GM23338 (cell line): ENCODE data around the gene PISD. TPM values are rescaled to one million over a fixed set of nuclear protein-coding genes. Genes with fewer than 3 reads are reported as not detected.

Source experiments
- CREB1 ChIP-seq: fragments of 250-450 bp; sonication (Bioruptor Pico); IDR thresholded peaks from 2 replicates; pipeline ENCODE4 v1.5.0; 2020; ENCODE audit warnings: low read depth, mild to moderate bottlenecking, moderate library complexity
- POLR2AphosphoS5 ChIP-seq: IDR thresholded peaks from 2 replicates; pipeline ENCODE4 v1.6.1; 2016; ENCODE audit warnings: antibody characterized with exemption, low read depth
- STAT1 ChIP-seq: IDR thresholded peaks from one replicate; pipeline ENCODE4 v1.6.1; 2016; ENCODE audit warnings: antibody characterized with exemption; ENCODE audit not compliant: unreplicated experiment
- ZNF114 ChIP-seq: fragments of 250-450 bp; sonication (Bioruptor Pico); IDR thresholded peaks from 2 replicates; pipeline ENCODE4 v1.5.0; 2020; ENCODE audit warnings: mild to moderate bottlenecking, moderate library complexity
- ZNF331 ChIP-seq: fragments of 250-450 bp; sonication (Bioruptor Pico); IDR thresholded peaks from 2 replicates; pipeline ENCODE4 v1.5.0; 2020; ENCODE audit warnings: low read depth, mild to moderate bottlenecking, moderate library complexity
- polyA plus RNA-seq: library from polyadenylated mRNA; unstranded; fragments of >200 nt; fragmentation: Nextera tagmentation; extraction: Ambion mirVana; gene quantifications from 2 replicates; pipeline ENCODE4 v1.2.1, GENCODE V29; 2016
- total RNA-seq: library from RNA; depleted of rRNA; stranded (reverse); fragments of >200 nt; shearing (Covaris generic); gene quantifications from 2 replicates; pipeline ENCODE4 v1.2.3, GENCODE V29; 2014
- TF ChIP-seq, protein P1 (sequence below): fragments of 250-450 bp; sonication (Bioruptor Pico); IDR thresholded peaks from 2 replicates; pipeline ENCODE4 v1.5.0; 2020; ENCODE audit warnings: mild to moderate bottlenecking, moderate library complexity
- TF ChIP-seq, protein P2 (sequence below), 2 experiments: fragments of 200-600 bp in 1 of 2; sonication (generic) in 1 of 2; conservative IDR thresholded peaks; 2 replicates each; pipeline versions ENCODE4 v1.5.1 to v1.6.1; 2016 to 2017; ENCODE audit warnings: antibody characterized with exemption in 2 of 2, low read depth in 2 of 2, mild to moderate bottlenecking in 2 of 2, moderate library complexity in 1 of 2

Gene PISD
- total and polyA plus RNA-seq, 2 experiments from 2014 or later = 43.1 to 54.5 TPM

DNA sequence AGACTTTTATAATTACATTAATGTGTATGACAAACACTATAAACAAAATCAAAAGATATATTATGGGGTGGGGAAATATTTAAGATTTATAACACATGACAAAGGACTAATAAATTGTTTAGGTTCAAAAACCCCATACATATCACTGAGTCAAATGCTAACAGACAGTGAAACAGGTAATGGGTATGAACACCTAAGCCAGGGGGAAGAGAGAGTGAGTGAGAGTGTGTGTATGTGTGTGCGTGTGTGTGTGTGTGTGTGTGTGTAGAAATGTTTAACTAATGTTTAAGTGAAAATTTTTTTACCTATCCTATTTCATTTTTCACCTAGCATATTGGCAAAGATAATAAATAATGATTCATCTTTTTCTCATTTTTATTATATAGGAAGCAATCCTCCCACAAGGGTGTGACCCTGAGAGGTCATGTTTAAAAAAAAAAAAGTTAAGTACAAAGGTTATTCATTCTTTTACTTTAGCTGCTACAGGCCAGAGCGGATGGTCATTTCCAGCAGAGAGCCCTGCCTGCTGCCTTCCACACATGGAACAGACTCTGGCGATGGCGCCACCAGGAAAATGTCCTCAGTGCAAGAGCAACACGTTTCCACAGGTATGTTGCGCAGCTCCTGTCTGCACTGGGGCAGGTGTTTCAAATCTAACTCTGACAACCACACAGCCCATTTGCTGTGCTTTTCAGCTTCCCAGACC, 72.9 kb downstream of the PISD start (continued):
- TF ChIP-seq, protein P1, sequence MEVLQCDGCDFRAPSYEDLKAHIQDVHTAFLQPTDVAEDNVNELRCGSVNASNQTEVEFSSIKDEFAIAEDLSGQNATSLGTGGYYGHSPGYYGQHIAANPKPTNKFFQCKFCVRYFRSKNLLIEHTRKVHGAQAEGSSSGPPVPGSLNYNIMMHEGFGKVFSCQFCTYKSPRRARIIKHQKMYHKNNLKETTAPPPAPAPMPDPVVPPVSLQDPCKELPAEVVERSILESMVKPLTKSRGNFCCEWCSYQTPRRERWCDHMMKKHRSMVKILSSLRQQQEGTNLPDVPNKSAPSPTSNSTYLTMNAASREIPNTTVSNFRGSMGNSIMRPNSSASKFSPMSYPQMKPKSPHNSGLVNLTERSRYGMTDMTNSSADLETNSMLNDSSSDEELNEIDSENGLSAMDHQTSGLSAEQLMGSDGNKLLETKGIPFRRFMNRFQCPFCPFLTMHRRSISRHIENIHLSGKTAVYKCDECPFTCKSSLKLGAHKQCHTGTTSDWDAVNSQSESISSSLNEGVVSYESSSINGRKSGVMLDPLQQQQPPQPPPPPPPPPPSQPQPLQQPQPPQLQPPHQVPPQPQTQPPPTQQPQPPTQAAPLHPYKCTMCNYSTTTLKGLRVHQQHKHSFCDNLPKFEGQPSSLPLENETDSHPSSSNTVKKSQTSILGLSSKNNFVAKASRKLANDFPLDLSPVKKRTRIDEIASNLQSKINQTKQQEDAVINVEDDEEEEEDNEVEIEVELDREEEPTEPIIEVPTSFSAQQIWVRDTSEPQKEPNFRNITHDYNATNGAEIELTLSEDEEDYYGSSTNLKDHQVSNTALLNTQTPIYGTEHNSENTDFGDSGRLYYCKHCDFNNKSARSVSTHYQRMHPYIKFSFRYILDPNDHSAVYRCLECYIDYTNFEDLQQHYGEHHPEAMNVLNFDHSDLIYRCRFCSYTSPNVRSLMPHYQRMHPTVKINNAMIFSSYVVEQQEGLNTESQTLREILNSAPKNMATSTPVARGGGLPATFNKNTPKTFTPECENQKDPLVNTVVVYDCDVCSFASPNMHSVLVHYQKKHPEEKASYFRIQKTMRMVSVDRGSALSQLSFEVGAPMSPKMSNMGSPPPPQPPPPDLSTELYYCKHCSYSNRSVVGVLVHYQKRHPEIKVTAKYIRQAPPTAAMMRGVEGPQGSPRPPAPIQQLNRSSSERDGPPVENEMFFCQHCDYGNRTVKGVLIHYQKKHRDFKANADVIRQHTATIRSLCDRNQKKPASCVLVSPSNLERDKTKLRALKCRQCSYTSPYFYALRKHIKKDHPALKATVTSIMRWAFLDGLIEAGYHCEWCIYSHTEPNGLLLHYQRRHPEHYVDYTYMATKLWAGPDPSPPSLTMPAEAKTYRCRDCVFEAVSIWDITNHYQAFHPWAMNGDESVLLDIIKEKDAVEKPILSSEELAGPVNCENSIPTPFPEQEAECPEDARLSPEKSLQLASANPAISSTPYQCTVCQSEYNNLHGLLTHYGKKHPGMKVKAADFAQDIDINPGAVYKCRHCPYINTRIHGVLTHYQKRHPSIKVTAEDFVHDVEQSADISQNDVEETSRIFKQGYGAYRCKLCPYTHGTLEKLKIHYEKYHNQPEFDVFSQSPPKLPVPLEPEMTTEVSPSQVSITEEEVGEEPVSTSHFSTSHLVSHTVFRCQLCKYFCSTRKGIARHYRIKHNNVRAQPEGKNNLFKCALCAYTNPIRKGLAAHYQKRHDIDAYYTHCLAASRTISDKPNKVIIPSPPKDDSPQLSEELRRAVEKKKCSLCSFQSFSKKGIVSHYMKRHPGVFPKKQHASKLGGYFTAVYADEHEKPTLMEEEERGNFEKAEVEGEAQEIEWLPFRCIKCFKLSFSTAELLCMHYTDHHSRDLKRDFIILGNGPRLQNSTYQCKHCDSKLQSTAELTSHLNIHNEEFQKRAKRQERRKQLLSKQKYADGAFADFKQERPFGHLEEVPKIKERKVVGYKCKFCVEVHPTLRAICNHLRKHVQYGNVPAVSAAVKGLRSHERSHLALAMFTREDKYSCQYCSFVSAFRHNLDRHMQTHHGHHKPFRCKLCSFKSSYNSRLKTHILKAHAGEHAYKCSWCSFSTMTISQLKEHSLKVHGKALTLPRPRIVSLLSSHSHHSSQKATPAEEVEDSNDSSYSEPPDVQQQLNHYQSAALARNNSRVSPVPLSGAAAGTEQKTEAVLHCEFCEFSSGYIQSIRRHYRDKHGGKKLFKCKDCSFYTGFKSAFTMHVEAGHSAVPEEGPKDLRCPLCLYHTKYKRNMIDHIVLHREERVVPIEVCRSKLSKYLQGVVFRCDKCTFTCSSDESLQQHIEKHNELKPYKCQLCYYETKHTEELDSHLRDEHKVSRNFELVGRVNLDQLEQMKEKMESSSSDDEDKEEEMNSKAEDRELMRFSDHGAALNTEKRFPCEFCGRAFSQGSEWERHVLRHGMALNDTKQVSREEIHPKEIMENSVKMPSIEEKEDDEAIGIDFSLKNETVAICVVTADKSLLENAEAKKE (CRISPR knock-in tag) = no peak
- TF ChIP-seq STAT1 = no peak
- TF ChIP-seq ZNF331 = no peak
- no peak for TF ChIP-seq POLR2AphosphoS5
- no peak for TF ChIP-seq CREB1 (CRISPR knock-in tag)
- TF ChIP-seq, protein P2, sequence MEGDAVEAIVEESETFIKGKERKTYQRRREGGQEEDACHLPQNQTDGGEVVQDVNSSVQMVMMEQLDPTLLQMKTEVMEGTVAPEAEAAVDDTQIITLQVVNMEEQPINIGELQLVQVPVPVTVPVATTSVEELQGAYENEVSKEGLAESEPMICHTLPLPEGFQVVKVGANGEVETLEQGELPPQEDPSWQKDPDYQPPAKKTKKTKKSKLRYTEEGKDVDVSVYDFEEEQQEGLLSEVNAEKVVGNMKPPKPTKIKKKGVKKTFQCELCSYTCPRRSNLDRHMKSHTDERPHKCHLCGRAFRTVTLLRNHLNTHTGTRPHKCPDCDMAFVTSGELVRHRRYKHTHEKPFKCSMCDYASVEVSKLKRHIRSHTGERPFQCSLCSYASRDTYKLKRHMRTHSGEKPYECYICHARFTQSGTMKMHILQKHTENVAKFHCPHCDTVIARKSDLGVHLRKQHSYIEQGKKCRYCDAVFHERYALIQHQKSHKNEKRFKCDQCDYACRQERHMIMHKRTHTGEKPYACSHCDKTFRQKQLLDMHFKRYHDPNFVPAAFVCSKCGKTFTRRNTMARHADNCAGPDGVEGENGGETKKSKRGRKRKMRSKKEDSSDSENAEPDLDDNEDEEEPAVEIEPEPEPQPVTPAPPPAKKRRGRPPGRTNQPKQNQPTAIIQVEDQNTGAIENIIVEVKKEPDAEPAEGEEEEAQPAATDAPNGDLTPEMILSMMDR (conservative IDR thresholded peaks at IDR 0.05; ENCODE audit: low read depth in 2 of 2) = no peak
- TF ChIP-seq ZNF114 (CRISPR knock-in tag) = no peak
